ENCODE results near the gene OR2G3.

The OR2G3 gene

DNA sequence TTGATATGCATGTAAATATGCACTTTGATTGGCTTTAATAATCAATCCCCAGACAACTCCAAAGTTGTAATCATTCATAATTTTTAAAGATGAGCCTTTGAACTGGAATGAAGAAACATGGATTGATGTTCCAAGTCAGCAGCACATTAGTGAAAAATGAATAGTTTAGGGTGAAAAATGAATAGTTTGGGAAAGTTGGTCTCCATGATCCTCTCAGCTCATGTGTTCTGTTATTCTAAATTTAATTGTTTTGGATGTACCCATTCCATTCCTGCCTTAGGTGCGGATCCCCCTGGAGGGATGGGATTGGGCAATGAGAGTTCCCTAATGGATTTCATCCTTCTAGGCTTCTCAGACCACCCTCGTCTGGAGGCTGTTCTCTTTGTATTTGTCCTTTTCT is at the start of gene OR2G3:
TSS of gene OR2G3 (plus strand) at position 301 of the 400 bp plus-strand sequence. CDS start at position 301, 0 bp downstream.
- DNase-seq = no peak

DNA sequence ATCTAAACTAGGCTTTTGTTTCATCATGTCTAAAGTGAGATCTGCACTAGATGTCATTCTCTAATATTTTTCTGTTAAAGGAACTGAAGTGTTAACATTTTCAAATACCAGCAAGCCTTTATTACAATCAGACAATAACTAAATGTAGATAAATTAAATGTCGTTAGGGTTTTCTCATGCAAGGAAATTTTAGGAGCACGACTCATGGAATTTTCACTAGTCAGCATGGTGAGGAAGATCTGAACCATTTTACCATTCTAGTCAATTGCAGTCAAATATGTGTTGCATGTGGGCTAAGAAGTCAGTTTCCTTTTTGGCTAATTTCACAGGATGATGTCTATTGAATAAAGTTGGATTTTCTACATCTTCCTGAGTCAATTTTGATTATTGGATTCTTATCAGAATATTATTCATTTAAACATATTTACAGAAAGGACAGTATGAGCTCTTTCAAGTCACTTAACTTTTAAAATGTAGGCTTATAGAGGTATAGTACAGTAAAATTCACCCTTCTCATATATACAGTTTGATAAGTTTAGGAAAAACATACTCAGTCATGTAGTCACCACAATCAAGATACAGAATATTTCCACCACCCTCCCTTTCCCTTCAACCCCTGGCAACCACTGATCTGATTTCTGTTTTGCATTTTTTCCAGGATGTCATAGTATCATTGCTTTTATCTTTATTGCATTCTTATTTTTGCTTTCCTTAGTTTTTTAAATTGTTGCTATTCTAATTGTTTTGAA is 47.3 kb upstream of the OR2G3 start:
- DNase-seq = no peak

DNA sequence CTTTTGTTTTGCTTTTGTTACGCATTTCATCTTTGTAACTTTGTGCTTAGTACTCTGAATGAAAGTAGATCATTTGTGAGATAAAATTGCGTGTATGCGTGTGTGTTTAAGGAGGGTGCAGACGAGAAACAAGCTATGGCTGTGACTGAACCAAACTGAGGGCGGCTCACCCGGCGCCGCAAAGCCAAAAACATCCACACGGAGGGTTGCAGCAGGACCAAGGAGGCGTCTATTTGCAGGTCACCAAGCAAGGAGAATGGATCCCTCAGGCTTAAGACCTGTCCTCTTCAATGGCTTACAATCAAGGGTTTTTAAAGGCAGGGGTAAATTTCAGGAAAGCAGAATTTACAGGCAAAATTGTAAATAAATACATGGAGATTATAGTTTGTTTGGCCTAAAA is 43.7 kb upstream of the OR2G3 start:
- DNase-seq = no peak

DNA sequence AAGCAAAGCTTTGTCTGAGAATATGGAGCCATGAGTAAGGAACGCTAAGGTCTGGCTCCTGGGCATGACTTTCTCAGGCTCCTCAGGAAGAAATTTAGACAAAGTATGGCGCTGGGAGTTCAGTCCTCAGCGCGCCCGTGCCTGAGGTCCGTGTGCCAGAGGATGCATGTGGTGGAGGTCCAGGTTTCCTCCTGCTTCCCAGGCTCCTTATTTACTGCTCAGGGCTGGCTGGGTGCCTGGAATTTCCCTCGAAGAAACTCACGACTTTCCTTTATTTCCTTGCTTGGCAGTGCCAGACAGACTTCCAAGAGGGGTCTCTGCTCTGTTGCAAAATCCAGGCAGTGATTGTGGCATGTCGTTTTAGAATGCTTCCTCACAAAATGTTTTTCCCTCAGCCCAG is 43.2 kb upstream of the OR2G3 start:
- DNase-seq = no peak

DNA sequence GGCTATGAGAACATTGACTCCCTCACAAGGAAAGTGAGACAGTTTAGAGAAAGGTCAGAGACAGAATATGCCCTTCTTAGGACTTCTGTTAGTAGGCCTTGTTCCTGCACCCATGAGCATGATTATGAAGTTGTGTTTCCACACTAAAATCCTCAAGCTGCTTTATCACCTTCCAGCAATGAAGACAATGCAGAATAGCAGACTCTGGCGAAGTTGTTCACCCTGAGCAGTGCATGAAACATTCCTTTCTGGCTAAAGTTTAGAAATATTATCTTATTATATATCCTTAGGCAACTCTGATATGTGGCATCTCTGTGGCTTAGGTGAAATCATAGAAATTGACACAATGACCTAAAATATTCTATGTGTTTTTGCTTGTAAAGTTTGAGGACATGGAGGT is 31.1 kb upstream of the OR2G3 start:
- DNase-seq = no peak

DNA sequence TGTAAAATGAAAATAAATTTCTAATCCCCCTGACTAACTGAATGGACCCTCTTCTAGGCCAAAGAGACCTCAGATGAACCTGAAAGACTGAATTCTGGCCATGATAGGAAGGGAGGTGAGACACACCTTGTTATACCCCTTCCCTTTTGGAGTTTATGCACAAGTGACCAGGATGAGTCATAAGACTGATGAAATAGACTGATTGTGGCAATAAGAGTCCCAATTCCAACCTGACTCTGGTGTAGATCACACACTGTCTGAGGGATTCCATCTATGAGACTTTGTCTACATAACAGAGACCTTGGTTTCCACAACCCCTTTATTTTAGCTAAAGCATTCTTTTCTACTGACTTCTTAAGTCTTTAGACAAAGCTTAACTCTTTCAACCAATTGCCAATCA is 30.7 kb upstream of the OR2G3 start:
- DNase-seq = no peak

DNA sequence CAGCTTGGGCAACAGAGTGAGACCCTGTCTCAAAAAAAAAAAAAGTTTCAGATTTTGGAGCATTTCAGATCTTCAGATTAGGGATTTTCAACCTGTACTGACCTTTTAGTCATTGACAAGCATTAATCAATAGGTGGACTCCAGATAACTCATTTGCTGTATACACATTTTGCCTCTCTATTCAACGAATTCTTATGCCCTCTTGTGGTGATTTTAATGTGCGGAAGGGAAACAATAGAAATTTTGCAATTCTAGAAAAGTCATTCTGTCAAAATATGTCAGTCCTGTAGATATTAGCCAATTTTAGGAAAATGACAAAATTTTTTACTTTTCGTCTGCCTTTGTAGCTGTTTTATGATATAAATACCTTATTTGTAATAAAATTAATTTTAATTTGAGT is 28.9 kb upstream of the OR2G3 start:
- no peak for DNase-seq

DNA sequence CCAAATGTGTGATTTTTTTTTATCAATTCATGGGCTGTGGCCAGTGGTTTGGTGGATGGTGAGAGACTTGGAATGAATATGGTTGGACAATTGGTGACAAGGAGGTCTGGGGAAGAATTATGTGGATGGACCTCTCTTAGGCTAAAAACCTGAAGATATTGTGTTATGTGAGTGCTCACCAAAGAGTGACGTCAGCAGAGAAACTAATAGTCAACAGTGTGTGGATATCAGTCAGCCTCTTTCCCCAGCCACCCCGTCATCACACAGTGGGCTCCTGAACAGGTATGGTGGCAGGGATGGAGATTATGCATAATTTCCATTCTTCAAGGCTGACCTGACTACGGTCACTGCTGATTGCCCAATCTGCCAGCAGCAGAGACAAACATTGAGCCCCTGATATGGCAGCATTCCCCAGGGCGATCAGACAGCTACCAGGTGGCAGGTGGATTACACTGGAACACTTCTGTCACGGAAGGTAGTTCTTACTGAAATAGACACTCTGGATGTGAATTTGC is 26.4 kb upstream of the OR2G3 start:
- no peak for DNase-seq

DNA sequence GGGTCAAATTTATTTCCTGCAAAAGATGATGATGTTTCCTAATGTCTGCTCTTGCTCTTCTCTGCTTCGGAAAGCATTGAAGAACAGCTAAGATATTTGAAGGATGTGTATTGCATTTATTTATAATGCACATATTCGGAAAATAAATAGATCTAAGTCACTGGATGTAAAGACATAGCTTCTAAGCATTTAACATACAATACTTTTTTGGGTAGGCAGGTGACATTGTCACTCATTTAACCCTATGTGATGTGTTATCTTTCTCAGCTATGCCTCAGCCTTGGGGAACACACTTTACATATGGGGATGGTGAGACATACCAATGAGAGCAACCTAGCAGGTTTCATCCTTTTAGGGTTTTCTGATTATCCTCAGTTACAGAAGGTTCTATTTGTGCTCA is 17.3 kb upstream of the OR2G3 start, which contains the start of gene OR2G2:
TSS of gene OR2G2 (plus strand) at position 301 of the 400 bp plus-strand sequence. CDS start at position 301, 0 bp downstream.
- DNase-seq = no peak

DNA sequence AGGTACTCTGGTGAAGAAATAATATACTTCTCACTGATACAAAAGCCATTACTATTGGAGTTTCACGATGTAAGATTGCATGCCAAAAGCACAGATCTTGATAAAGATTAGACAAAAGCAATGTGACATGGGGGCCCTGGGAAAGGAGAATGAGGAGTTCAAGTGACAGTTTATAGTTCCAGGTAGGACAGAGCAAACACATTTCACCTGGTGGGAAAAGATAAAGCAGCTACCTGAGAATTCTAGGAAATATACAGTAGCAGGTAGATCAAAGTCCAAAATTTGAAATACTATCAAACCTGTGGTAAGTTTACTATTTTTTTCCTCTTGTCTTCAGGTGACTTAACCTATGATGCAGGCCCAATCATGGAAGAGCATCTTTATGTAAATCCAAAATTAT is 8.0 kb downstream of the OR2G3 start:
- no peak for DNase-seq

DNA sequence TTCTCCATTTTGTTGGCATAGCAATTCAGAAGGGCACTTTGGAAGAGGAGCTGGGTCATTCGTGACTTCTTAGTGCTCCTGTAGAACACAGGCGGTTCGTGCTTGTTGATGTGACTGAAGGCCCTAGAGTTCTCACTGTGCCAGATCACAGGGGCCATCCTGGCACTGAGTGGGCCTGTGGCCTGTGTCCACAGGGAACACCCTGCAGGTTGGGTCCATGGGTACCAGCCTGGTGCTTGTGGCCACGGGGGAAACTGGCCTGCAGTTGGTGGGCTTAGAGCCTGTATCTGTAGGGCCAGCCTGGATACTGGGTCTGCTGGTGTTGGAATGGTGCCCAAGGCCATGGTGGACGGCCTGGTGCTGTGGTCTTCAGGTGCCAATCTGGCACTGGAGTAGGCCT is 9.2 kb downstream of the OR2G3 start:
- DNase-seq = no peak

DNA sequence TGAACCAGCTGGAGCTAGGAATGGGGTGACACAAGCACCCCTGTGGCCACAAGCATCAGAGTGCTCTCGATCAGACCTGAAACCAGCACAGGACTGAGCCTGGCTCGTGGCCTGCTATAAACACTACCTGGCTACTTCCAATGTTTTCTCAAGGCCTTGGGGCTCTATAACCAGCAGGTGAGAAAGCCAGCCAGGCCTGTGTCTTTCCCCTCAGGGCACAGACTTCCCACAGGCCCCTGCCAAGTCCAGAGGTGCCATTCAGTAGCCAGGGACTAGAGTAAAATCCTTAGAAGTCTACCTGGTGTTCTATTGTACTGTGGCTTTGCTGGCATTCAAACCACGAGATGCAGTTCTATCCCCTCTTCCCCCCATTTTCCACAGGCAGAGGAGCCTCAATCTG is 22.6 kb downstream of the OR2G3 start:
- DNase-seq = no peak

DNA sequence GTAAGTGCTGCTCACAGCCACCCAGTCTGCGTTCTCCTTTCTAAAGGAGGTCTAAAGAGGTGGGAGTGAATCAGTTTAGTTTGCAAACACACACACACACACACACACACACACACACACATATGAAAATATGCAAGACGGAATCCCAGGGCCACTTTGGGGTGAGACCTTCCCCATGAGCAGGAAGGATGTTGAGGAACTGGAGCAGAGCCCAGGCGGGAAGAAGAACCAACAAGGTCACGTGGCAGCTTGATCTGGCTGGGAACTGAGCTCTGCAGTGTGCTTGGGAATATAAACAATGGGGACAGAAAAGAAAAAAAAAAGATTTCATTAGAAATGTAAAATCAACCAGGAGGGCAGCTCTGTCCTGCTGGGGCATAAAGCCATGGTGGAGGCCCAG is 32.6 kb downstream of the OR2G3 start:
- DNase-seq = no peak

DNA sequence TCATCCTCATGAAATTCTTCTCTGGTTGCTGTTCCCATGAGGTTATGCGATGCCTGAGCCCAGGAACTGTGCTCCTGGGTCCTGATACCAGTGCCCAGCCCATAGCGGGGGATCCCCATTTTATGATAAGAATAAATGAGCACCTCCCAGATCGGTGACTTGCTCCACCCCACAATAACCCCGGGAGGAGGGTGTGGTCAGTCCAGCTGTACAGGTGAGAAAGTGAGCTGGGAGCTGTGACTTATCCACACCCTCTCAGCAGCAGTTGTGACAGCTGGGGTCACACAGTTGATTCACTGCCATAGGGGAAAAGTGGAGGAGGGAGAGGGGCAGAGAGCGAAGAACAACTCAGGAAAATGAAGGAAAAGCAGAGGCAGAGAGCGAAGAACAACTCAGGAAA is 33.4 kb downstream of the OR2G3 start:
- DNase-seq = no peak

DNA sequence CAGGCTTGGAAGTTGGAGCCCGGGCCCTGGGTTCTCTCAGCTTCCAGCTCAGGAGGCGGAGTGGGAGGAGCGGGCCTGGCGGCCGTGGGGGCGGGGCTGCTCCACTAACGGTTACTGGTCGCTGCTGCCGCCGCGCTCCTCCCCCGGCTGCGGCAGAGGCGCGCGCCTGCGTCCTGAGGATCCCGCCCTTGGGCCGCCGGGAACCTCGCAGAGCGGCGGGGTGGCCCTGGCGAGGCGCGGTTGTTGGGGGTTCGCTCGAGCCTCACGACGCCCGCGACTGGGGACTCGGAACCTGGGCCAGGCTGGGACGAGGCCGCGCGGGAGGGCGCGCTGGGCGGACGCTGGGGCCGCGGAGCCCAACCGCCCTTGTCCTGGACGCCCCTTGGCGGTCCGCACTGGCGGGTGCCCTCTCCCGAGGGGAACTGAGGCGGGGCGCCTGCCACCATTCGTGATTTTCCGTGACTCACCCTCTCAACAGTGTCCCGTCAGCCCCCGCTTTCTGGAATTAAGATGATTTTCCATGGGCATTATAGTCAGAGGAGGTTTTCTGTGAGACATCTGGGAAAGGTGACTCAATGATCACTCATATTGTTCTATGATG is 34.1 kb downstream of the OR2G3 start:
- no peak for DNase-seq

DNA sequence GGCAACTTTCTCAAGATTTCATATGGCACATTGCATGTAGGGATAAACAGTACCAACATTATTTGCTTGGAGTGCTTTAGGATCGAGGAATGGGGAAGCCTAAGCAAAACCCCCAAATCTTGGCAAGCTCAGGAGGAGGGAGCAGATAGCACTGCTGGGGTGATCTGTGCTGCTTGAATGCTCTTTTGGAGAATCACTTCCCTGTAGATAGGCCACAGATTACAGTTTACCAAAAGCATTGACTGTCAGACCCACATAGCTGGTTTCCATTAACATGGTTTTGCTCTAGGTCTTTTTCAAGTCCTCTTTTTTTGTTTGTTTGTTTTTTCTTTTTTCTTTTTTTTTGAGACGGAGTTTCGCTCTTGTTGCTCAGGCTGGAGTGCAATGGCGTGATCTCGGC is 37.4 kb downstream of the OR2G3 start:
- DNase-seq = no peak

DNA sequence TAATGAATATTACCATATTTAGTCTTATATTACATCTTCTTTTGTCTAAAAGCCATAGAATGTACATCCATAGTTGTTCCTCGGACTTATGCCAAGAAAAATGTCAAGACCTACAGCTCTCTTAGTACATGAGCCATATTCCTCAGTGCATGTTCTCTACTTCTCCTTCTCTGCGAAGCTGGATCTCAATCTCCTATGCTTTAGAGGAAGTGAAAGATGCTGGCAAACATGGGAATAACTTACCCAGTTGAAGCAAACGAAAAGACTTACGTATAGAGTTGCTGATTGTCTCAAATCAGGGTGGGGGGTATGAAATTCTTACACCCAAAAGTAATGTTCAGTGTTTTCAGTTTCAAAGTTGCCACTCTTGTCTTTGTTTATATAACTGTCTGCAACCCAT is 41.5 kb downstream of the OR2G3 start:
- no peak for DNase-seq

DNA sequence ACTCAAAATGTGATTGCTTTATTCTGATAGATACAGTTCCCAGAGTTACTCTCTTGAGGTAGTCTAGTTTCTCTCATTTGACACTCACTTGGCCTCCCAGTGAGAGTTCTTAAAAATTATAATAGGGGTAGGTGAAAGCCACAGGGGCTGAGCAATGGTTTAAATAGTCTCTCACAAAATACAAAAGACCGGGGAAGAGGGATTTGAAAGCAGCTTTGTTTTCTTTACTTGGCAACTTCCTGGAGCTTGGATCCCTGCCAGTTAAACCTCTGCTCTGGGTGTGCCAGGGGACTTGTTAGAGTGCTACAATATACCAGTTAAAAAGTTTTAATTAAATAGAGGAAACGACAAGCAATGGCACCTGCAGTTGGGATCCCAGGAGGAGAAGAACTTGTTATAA is 42.5 kb downstream of the OR2G3 start:
- no peak for DNase-seq

DNA sequence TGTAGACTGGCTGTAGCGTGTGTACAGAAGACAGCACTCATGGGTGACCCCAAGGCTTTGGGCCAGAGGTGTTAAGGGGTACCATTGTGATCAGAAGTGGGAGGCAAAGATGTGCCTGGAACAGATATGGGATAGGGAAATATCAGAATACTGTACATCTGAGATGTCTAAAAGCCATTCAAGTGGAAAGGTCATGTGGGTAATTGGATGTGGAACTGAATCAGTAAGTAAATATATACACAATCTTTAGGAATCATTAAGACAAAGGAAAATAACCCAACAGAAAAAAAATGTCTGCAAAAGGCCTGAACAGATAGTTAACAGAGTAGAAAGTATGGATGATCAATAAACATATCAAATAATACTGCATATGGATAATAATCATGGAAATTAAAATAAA is 47.7 kb downstream of the OR2G3 start:
- no peak for DNase-seq

All from NCI-H524 treated with DMSO at 0.1 percent for 48 hours (cell line).